ENCODE data around the gene RGS2. TPM values are rescaled to one million over a fixed set of nuclear protein-coding genes. Genes with fewer than 3 reads are reported as not detected.

RGS2 gene, protein sequence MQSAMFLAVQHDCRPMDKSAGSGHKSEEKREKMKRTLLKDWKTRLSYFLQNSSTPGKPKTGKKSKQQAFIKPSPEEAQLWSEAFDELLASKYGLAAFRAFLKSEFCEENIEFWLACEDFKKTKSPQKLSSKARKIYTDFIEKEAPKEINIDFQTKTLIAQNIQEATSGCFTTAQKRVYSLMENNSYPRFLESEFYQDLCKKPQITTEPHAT
- total RNA-seq: 24.3 and 32.9 TPM in 2 replicates

DNA sequence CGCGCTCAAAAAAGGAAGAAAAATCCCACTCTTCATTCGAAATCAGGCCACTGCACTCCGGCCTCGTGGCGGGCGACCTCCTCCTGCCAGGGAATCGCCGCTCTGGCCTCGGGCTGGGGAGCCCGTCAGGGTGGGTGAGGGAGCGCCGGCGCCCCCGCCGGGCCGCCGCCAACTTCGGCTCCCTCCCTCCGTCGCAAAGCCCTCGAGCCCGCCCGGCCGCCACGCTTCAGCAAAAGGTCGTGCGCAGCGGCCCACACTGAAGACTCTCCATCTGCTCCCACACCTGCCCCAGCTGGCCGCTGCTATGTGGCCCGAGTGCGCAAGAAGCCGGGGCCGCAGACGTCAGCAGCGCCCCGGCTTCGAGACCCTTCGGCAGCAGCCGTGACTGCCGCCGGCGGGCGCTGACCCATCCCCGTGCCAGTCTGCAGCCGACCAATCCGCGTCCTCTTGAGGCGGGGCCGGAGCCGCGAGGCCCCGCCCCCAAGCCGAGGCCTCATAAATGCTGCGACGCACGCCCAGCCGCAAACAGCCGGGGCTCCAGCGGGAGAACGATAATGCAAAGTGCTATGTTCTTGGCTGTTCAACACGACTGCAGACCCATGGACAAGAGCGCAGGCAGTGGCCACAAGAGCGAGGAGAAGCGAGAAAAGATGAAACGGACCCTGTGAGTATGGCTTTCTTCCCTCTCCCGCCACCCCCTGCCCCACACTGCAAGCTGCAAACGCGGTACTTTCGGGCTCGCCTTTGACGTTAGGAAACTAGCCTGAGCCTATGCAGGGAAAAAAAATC lies at the start of gene RGS2:
Gene RGS2 (plus strand): TSS at position 522 of the 789 bp plus-strand sequence. CDS start 33 bp downstream, at position 555.

Other genes starting within 250 kb of the RGS2 start
- not detected in 2 replicates for gene RGS1, start 233.3 kb upstream of the RGS2 start, total RNA-seq
- gene RGS13, start 172.9 kb upstream of the RGS2 start, total RNA-seq: not detected in 2 replicates